Measurements from ENCODE around the gene ABLIM2. TPM values are rescaled to one million over a fixed set of nuclear protein-coding genes. Genes with fewer than 3 reads are reported as not detected.

Gene ABLIM2
- total RNA-seq, 6 experiments from 2014 or later = 0.14 TPM; not detected in 5

DNA sequence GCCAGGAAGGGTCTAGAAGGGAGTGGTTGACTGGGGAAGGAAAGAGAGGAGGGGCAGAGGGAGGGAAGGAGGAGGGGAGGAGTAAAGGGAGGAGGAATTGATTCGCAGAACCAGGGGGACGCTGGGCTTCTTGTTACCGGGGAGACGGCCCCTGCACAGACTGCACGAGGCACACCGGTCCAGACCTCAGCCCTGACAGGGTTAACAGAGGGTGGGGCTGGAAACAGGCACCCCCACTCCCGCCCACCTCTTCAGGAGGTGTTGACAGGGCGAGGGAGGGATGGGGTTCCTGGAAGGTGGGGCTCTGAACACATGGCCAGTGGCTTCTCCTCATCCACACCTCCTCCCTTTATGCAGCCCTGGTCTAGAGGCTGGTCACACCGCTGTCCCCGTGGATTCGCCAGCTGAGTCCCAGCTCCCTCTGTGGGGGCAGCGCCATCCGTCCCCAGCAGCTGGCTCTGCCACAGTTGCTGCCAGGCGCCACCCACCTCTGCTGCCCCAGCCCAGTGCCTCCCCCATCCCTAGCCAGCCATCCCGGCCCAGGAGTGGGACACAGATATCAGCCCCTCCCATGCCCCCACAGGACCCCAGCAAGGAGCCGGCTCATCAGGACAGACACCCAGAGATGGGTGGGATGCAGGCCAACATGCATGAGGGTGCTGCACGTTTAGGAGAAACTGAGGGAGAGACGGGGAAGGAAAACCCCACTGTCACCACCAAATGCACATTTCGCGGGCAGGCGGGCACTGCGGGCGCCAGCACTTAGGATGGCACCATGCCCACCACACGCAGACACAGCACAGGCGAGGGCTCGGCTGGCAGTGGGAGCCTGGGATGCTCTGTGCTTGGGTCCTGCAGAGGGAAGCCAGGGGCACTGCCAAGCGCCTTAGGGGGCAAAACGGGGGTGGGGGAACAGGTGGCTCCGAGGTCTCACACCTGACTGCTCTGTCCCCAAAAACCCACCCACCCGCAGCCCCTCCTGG is 87.6 kb downstream of the ABLIM2 start:
- H3K36me3 Mint-ChIP-seq (ENCODE audit: low read depth) = no peaks in the 10 kb centered on the region
- TF ChIP-seq, protein P1, sequence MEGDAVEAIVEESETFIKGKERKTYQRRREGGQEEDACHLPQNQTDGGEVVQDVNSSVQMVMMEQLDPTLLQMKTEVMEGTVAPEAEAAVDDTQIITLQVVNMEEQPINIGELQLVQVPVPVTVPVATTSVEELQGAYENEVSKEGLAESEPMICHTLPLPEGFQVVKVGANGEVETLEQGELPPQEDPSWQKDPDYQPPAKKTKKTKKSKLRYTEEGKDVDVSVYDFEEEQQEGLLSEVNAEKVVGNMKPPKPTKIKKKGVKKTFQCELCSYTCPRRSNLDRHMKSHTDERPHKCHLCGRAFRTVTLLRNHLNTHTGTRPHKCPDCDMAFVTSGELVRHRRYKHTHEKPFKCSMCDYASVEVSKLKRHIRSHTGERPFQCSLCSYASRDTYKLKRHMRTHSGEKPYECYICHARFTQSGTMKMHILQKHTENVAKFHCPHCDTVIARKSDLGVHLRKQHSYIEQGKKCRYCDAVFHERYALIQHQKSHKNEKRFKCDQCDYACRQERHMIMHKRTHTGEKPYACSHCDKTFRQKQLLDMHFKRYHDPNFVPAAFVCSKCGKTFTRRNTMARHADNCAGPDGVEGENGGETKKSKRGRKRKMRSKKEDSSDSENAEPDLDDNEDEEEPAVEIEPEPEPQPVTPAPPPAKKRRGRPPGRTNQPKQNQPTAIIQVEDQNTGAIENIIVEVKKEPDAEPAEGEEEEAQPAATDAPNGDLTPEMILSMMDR (IDR thresholded peaks at IDR 0.05) = no peak
- DNase-seq = no peak
- peaks cover 33% of the 10 kb centered on the region for H3K27me3 Mint-ChIP-seq (ENCODE audit: insufficient read depth)
- H3K27ac Mint-ChIP-seq = no peak overlapping the region
- no peaks in the 10 kb centered on the region for H3K4me1 Mint-ChIP-seq (ENCODE audit: low read depth)
- no peaks in the 10 kb centered on the region for H3K9me3 Mint-ChIP-seq
- H3K4me3 Mint-ChIP-seq = no peak overlapping the region

DNA sequence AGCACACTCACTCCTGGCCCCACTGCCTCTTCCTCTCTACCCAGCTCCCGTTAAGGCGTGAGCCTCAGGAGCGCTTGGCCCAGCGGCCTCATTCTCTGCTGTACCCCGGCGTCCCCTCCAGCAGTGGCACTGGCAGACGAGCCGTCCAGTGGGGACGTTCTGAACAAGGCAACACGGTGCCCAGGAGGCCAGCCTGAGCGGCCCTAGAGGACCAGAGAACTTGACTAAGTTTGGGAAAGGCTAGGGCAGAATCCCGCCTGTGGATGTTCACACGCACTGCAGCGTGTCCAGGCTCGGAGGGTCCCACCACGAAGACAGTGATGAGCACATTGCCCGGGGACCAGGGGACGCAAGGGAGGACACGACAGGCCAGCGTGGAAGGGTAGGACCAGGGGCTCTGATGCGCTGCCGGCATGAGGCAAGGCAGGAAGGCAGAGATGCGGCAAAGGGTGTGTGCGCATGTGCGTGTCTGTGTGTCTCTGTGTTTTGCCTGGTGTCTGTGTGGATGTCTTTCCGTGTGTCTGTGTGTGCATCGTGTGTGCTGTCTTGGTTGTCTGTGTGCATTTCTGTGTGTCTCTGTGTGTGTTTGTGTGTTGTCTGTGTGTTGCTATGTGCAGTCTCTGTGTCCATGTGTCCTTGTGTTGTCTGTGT is 89.4 kb downstream of the ABLIM2 start:
- peaks cover 12% of the 10 kb centered on the region for H3K36me3 Mint-ChIP-seq (ENCODE audit: low read depth)
- TF ChIP-seq, protein P1 (IDR thresholded peaks at IDR 0.05) = no peak
- no peak for DNase-seq

DNA sequence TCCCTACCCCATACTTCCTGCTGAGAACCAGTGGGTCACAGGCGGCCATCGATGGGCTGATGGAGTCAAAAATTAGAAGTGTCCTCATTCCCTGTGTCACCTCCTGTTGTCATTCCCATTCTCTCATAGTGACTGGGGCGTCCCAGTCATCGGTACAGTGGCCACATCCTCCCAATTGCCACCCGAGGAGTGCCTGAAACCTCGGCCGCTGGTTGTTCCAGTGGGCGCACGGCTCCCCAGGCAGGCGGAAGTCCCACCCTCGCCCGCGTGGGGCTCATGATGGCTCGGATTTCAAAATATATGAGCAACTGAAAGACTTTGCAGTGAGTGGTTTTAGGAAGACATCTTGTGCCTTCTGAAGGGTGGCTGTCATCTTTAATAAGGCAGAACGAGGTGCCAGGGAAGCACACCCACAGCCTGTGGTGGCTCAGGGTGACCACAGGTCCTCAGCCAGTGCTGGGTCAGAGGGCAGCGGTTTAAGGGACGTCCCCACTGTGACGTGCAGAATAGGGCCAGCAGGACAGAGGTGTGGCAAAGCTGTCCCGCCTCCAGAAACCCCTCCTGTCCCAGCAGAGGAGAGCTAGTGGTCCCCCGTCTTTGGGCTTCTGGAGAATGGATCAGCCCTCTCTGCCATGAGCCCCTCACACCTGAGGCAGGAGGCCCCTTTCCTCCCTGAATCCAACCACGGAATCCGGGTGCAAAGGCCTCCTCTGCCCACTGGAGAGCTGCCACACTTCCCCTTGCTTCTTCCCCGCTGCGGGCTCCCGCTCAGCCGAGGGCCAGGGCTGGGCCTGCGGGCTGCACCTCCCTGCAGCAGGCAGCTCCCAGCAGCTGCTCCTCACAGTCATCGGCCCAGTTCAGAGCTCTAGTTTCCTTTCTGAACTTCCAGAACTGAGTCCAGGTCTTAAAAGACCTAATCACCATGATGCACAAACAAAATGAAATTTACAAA is 90.4 kb downstream of the ABLIM2 start:
- Mint-ChIP-seq H3K36me3 (ENCODE audit: low read depth) (peaks cover 22% of the 10 kb centered on the region), H3K27ac (no peak overlapping the region), H3K4me3 (no peak overlapping the region), H3K27me3 (ENCODE audit: insufficient read depth) (peaks cover 35% of the 10 kb centered on the region), H3K9me3 (peaks cover 25% of the 10 kb centered on the region), H3K4me1 (ENCODE audit: low read depth) (no peaks in the 10 kb centered on the region)
- TF ChIP-seq, protein P1 (IDR thresholded peaks at IDR 0.05) = no peak
- no peak for DNase-seq

More for the DNA sequence above, 89.4 kb downstream of the ABLIM2 start:
- Mint-ChIP-seq H3K4me3 (no peak overlapping the region), H3K27me3 (ENCODE audit: insufficient read depth) (peaks cover 42% of the 10 kb centered on the region), H3K9me3 (peaks cover 15% of the 10 kb centered on the region), H3K4me1 (ENCODE audit: low read depth) (no peaks in the 10 kb centered on the region), H3K27ac (no peak overlapping the region)

DNA sequence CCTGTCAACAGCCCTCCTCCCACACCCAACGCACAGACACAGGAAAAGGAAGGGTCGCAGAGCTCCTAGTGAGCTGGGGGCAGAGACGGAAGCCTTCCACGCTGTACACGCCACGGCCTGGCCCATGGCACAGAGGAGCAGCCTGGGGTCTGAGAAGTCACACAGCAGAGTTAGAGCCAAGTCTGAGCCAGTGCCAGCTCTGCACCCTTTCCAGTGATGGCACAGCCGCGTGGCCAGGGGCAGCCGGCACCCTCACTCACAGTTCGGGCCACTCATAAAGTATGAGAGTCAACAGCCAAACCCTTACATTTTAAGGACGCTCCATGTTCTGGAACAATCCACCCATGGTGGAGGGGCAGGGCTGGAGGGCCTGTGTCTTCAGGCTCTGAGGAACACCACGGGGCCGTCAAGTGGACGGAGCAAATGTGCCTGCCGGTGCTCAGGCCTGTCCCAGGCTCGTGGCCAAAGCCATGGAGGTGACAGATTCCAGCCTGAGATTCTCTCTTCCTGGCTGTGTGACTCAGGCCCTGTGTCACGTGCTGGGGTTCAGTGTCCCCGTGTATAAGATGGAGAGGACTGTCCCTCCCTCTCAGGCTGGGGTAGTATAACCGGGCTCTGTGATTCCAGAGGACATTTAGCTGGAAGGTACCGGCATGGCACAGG is 91.2 kb downstream of the ABLIM2 start:
- Mint-ChIP-seq H3K4me1 (ENCODE audit: low read depth) (no peaks in the 10 kb centered on the region), H3K27ac (no peak overlapping the region), H3K9me3 (peaks cover 27% of the 10 kb centered on the region), H3K36me3 (ENCODE audit: low read depth) (peaks cover 24% of the 10 kb centered on the region), H3K27me3 (ENCODE audit: insufficient read depth) (peaks cover 34% of the 10 kb centered on the region), H3K4me3 (no peak overlapping the region)
- DNase-seq = no peak
- TF ChIP-seq, protein P1 (IDR thresholded peaks at IDR 0.05) = no peak
